ENCODE results near the gene RGMB.
A peak's percentile ranks its signal among the peaks of the same experiment; 100 is the strongest.

Gene RGMB

GRCh38 chr5:98796197-98796972 lies 22.9 kb downstream of the RGMB start:
- H3K4me3 ChIP-seq (ENCODE audit: low read depth, low read length), result no peak overlapping the region
- TF ChIP-seq POLR2A (IDR thresholded peaks at IDR 0.05; ENCODE audit: extremely low read depth, insufficient read length) (no peak), MYC (IDR thresholded peaks at IDR 0.05; ENCODE audit: low read depth, low read length) (no peak), MAX (IDR thresholded peaks at IDR 0.05; ENCODE audit: low read depth, low read length) (no peak), CTCF (IDR thresholded peaks at IDR 0.05; ENCODE audit: low read depth, low read length) (peak; percentile 59)
- peak; percentile 43 for DNase-seq (ENCODE audit: low read depth)

- no peak for TF ChIP-seq POLR2A (IDR thresholded peaks at IDR 0.05; ENCODE audit: extremely low read depth, insufficient read length)
- TF ChIP-seq MYC (IDR thresholded peaks at IDR 0.05; ENCODE audit: low read depth, low read length), result no peak
- no peak for TF ChIP-seq MAX (IDR thresholded peaks at IDR 0.05; ENCODE audit: low read depth, low read length)
- no peak for DNase-seq (ENCODE audit: low read depth)
- no peak overlapping the region for H3K4me3 ChIP-seq (ENCODE audit: low read depth, low read length)
Measured at GRCh38 chr5:98798371-98798770, 24.9 kb downstream of the RGMB start.

GRCh38 chr5:98798847-98799246 lies 25.4 kb downstream of the RGMB start:
- H3K4me3 ChIP-seq (ENCODE audit: low read depth, low read length), result no peak overlapping the region
- DNase-seq (ENCODE audit: low read depth), result no peak
- TF ChIP-seq CTCF (IDR thresholded peaks at IDR 0.05; ENCODE audit: low read depth, low read length) (no peak), MYC (IDR thresholded peaks at IDR 0.05; ENCODE audit: low read depth, low read length) (no peak), POLR2A (IDR thresholded peaks at IDR 0.05; ENCODE audit: extremely low read depth, insufficient read length) (no peak), MAX (IDR thresholded peaks at IDR 0.05; ENCODE audit: low read depth, low read length) (no peak)

- no peak for TF ChIP-seq MAX (IDR thresholded peaks at IDR 0.05; ENCODE audit: low read depth, low read length)
- DNase-seq (ENCODE audit: low read depth), result no peak
- no peak overlapping the region for H3K4me3 ChIP-seq (ENCODE audit: low read depth, low read length)
Measured at GRCh38 chr5:98804066-98804465, 30.6 kb downstream of the RGMB start.

- TF ChIP-seq POLR2A (IDR thresholded peaks at IDR 0.05; ENCODE audit: extremely low read depth, insufficient read length) (no peak), MYC (IDR thresholded peaks at IDR 0.05; ENCODE audit: low read depth, low read length) (no peak), MAX (IDR thresholded peaks at IDR 0.05; ENCODE audit: low read depth, low read length) (no peak), CTCF (IDR thresholded peaks at IDR 0.05; ENCODE audit: low read depth, low read length) (no peak)
- no peak overlapping the region for H3K4me3 ChIP-seq (ENCODE audit: low read depth, low read length)
- DNase-seq (ENCODE audit: low read depth), result no peak
Measured at GRCh38 chr5:98805070-98805469, 31.6 kb downstream of the RGMB start.

GRCh38 chr5:98807806-98808205 lies 34.3 kb downstream of the RGMB start:
- TF ChIP-seq POLR2A (IDR thresholded peaks at IDR 0.05; ENCODE audit: extremely low read depth, insufficient read length) (no peak), MAX (IDR thresholded peaks at IDR 0.05; ENCODE audit: low read depth, low read length) (no peak), CTCF (IDR thresholded peaks at IDR 0.05; ENCODE audit: low read depth, low read length) (no peak), MYC (IDR thresholded peaks at IDR 0.05; ENCODE audit: low read depth, low read length) (no peak)
- no peak overlapping the region for H3K4me3 ChIP-seq (ENCODE audit: low read depth, low read length)
- no peak for DNase-seq (ENCODE audit: low read depth)

Data from NB4 (cell line).